ENCODE results near the gene DENND6B.

DNA sequence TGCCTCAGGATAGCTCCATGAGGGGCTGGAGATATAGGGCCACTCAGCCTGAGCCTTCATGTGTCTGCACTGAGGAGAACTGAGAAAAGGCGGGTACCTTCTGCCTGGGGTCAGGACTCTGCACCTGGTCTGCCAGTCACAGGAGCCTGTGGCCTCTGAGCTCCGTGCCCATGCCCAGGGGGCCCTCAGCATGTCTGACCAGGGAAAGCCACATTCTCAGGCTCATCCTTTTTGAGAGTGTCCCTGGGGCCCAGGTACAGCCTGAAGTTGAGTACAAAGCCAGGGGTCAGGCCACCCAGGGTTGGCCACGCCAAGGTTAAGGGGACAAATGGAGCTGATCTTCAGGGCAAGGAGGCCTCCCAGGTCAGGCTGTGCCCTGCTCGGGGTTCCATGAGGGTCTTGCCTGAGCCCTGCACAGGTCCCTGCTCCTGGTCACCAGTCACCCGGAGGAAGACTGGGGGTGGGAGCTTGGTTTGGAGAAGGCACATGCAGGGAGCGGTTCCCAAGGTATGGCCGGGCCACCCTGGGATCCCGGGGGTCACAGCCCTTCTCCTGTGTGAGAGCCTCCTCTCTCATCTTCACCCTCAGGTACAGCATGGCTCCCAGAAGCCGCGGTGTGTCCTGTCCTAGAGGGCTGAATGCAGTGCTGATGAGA is 6.0 kb downstream of the DENND6B start:
- TF ChIP-seq ZFP30 (CRISPR knock-in tag; IDR thresholded peaks at IDR 0.05) (no peak), GLIS3 (CRISPR knock-in tag; IDR thresholded peaks at IDR 0.05) (no peak), ARNTL (CRISPR knock-in tag; IDR thresholded peaks at IDR 0.05; ENCODE audit: borderline replicate concordance, low read depth) (no peak), PPARA (CRISPR knock-in tag; IDR thresholded peaks at IDR 0.05; ENCODE audit: borderline replicate concordance) (no peak), ZFP3 (CRISPR knock-in tag; IDR thresholded peaks at IDR 0.05) (no peak), TOX (CRISPR knock-in tag; IDR thresholded peaks at IDR 0.05; ENCODE audit: borderline replicate concordance) (no peak), SNAI2 (CRISPR knock-in tag; IDR thresholded peaks at IDR 0.05) (no peak), RARB (CRISPR knock-in tag; IDR thresholded peaks at IDR 0.05) (no peak)
- TF ChIP-seq, protein P1, sequence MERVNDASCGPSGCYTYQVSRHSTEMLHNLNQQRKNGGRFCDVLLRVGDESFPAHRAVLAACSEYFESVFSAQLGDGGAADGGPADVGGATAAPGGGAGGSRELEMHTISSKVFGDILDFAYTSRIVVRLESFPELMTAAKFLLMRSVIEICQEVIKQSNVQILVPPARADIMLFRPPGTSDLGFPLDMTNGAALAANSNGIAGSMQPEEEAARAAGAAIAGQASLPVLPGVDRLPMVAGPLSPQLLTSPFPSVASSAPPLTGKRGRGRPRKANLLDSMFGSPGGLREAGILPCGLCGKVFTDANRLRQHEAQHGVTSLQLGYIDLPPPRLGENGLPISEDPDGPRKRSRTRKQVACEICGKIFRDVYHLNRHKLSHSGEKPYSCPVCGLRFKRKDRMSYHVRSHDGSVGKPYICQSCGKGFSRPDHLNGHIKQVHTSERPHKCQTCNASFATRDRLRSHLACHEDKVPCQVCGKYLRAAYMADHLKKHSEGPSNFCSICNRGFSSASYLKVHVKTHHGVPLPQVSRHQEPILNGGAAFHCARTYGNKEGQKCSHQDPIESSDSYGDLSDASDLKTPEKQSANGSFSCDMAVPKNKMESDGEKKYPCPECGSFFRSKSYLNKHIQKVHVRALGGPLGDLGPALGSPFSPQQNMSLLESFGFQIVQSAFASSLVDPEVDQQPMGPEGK (CRISPR knock-in tag; IDR thresholded peaks at IDR 0.05; ENCODE audit: borderline replicate concordance), result no peak
- TF ChIP-seq, protein P2, sequence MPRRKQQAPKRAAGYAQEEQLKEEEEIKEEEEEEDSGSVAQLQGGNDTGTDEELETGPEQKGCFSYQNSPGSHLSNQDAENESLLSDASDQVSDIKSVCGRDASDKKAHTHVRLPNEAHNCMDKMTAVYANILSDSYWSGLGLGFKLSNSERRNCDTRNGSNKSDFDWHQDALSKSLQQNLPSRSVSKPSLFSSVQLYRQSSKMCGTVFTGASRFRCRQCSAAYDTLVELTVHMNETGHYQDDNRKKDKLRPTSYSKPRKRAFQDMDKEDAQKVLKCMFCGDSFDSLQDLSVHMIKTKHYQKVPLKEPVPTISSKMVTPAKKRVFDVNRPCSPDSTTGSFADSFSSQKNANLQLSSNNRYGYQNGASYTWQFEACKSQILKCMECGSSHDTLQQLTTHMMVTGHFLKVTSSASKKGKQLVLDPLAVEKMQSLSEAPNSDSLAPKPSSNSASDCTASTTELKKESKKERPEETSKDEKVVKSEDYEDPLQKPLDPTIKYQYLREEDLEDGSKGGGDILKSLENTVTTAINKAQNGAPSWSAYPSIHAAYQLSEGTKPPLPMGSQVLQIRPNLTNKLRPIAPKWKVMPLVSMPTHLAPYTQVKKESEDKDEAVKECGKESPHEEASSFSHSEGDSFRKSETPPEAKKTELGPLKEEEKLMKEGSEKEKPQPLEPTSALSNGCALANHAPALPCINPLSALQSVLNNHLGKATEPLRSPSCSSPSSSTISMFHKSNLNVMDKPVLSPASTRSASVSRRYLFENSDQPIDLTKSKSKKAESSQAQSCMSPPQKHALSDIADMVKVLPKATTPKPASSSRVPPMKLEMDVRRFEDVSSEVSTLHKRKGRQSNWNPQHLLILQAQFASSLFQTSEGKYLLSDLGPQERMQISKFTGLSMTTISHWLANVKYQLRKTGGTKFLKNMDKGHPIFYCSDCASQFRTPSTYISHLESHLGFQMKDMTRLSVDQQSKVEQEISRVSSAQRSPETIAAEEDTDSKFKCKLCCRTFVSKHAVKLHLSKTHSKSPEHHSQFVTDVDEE (CRISPR knock-in tag; IDR thresholded peaks at IDR 0.05), result no peak
- TF ChIP-seq, protein P3, sequence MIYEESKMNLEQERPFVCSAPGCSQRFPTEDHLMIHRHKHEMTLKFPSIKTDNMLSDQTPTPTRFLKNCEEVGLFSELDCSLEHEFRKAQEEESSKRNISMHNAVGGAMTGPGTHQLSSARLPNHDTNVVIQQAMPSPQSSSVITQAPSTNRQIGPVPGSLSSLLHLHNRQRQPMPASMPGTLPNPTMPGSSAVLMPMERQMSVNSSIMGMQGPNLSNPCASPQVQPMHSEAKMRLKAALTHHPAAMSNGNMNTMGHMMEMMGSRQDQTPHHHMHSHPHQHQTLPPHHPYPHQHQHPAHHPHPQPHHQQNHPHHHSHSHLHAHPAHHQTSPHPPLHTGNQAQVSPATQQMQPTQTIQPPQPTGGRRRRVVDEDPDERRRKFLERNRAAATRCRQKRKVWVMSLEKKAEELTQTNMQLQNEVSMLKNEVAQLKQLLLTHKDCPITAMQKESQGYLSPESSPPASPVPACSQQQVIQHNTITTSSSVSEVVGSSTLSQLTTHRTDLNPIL (CRISPR knock-in tag; IDR thresholded peaks at IDR 0.05; ENCODE audit: low read depth), result no peak
